GM23338 (cell line): ENCODE results near the gene BMPR2. TPM values are rescaled to one million over a fixed set of nuclear protein-coding genes. Genes with fewer than 3 reads are reported as not detected.

Source experiments
- ATAC-seq: fragments of 200-7000 bp; cut with Tn5 transposase; 3 replicates; pipeline ENCODE4 v1.9.1; 2020
- DNase-seq: peaks from one replicate; pipeline ENCODE4 v3.0.0-alpha.2; 2015; ENCODE audit warnings: low spot score
- H2AFZ ChIP-seq: fragments of 200-600 bp; sonication (generic); 2 replicates; pipeline ENCODE4 v1.8.0; 2016; ENCODE audit warnings: antibody characterized with exemption, mild to moderate bottlenecking, moderate library complexity
- H3F3A ChIP-seq: fragments of 200-600 bp; sonication (generic); replicated peaks from 2 replicates; pipeline ENCODE4 v1.8.0; 2017; ENCODE audit warnings: antibody characterized with exemption, mixed run types, low read depth
- H3K27ac ChIP-seq: fragments of 200-600 bp; sonication (generic); 2 replicates; pipeline ENCODE4 v1.6.1; 2016; ENCODE audit warnings: low read depth
- H3K27me3 ChIP-seq: fragments of 200-600 bp; sonication (generic); 2 replicates; pipeline ENCODE4 v1.8.0; 2016; ENCODE audit warnings: mild to moderate bottlenecking, mixed run types, moderate library complexity; ENCODE audit not compliant: insufficient read depth
- H3K36me3 ChIP-seq: fragments of 200-600 bp; sonication (generic); 2 replicates; pipeline ENCODE4 v1.8.0; 2016; ENCODE audit warnings: mild to moderate bottlenecking; ENCODE audit not compliant: insufficient read depth
- H3K4me1 ChIP-seq: fragments of 200-600 bp; sonication (generic); 2 replicates; pipeline ENCODE4 v1.8.0; 2016; ENCODE audit warnings: mild to moderate bottlenecking, moderate library complexity; ENCODE audit not compliant: insufficient read depth
- H3K4me2 ChIP-seq: fragments of 200-600 bp; sonication (generic); 2 replicates; pipeline ENCODE4 v1.7.1; 2017; ENCODE audit warnings: mixed run types
- H3K4me3 ChIP-seq: fragments of 200-600 bp; sonication (generic); 2 replicates; pipeline ENCODE4 v1.6.1; 2016; ENCODE audit warnings: mixed run types
- H3K79me2 ChIP-seq: fragments of 200-600 bp; sonication (generic); replicated peaks from 2 replicates; pipeline ENCODE4 v1.8.0; 2017; ENCODE audit warnings: mild to moderate bottlenecking; ENCODE audit not compliant: insufficient read depth
- H3K9me2 ChIP-seq: fragments of 200-600 bp; sonication (generic); 2 replicates; pipeline ENCODE4 v1.8.0; 2017; ENCODE audit not compliant: insufficient read depth
- H4K20me1 ChIP-seq: fragments of 200-600 bp; sonication (generic); replicated peaks from 2 replicates; pipeline ENCODE4 v1.8.0; 2017; ENCODE audit warnings: mild to moderate bottlenecking; ENCODE audit not compliant: insufficient read depth
- H3K27ac Mint-ChIP-seq: 2 replicates; pipeline ENCODE4 v1.8.0; 2020; ENCODE audit warnings: inconsistent platforms, mild to moderate bottlenecking, moderate library complexity, mixed read lengths
- H3K27me3 Mint-ChIP-seq: 3 replicates; pipeline ENCODE4 v1.8.0; 2022; ENCODE audit warnings: low read depth, mild to moderate bottlenecking, moderate library complexity, mixed read lengths, inconsistent platforms; ENCODE audit not compliant: insufficient read depth, poor library complexity
- H3K36me3 Mint-ChIP-seq: 3 replicates; pipeline ENCODE4 v1.8.0; 2021; ENCODE audit warnings: low read depth, mild to moderate bottlenecking, inconsistent platforms, moderate library complexity, mixed read lengths
- H3K4me1 Mint-ChIP-seq: 3 replicates; pipeline ENCODE4 v1.8.0; 2020; ENCODE audit warnings: mild to moderate bottlenecking, inconsistent platforms, mixed read lengths
- H3K4me3 Mint-ChIP-seq: 3 replicates; pipeline ENCODE4 v1.8.0; 2021; ENCODE audit warnings: moderate library complexity, mild to moderate bottlenecking, inconsistent platforms, mixed read lengths
- H3K9me3 Mint-ChIP-seq: 3 replicates; pipeline ENCODE4 v1.8.0; 2020; ENCODE audit warnings: moderate library complexity, mild to moderate bottlenecking, inconsistent platforms, mixed read lengths
- CREB1 ChIP-seq: fragments of 250-450 bp; sonication (Bioruptor Pico); IDR thresholded peaks from 2 replicates; pipeline ENCODE4 v1.5.0; 2020; ENCODE audit warnings: low read depth, mild to moderate bottlenecking, moderate library complexity
- EZH2 ChIP-seq: fragments of 200-600 bp; sonication (generic); IDR thresholded peaks from one replicate; pipeline ENCODE4 v1.8.0; 2017; ENCODE audit warnings: antibody characterized with exemption, mild to moderate bottlenecking, low read depth; ENCODE audit not compliant: unreplicated experiment
- EZH2phosphoT487 ChIP-seq: fragments of 200-600 bp; sonication (generic); IDR thresholded peaks from one replicate; pipeline ENCODE4 v1.8.1; 2018; ENCODE audit warnings: antibody characterized with exemption; ENCODE audit not compliant: unreplicated experiment
- JUNB ChIP-seq: IDR thresholded peaks from one replicate; pipeline ENCODE4 v1.6.1; 2016; ENCODE audit warnings: antibody characterized with exemption; ENCODE audit not compliant: unreplicated experiment
- NANOG ChIP-seq: IDR thresholded peaks from 2 replicates; pipeline ENCODE4 v1.6.1; 2016; ENCODE audit warnings: antibody characterized with exemption, borderline replicate concordance
- POLR2AphosphoS5 ChIP-seq: IDR thresholded peaks from 2 replicates; pipeline ENCODE4 v1.6.1; 2016; ENCODE audit warnings: antibody characterized with exemption, low read depth
- STAT1 ChIP-seq: IDR thresholded peaks from one replicate; pipeline ENCODE4 v1.6.1; 2016; ENCODE audit warnings: antibody characterized with exemption; ENCODE audit not compliant: unreplicated experiment
- ZNF114 ChIP-seq: fragments of 250-450 bp; sonication (Bioruptor Pico); IDR thresholded peaks from 2 replicates; pipeline ENCODE4 v1.5.0; 2020; ENCODE audit warnings: mild to moderate bottlenecking, moderate library complexity
- ZNF331 ChIP-seq: fragments of 250-450 bp; sonication (Bioruptor Pico); IDR thresholded peaks from 2 replicates; pipeline ENCODE4 v1.5.0; 2020; ENCODE audit warnings: low read depth, mild to moderate bottlenecking, moderate library complexity
- ZNF462 ChIP-seq: fragments of 250-450 bp; sonication (Bioruptor Pico); IDR thresholded peaks from 2 replicates; pipeline ENCODE4 v1.5.0; 2020; ENCODE audit warnings: mild to moderate bottlenecking, moderate library complexity
- polyA plus RNA-seq: library from polyadenylated mRNA; unstranded; fragments of >200 nt; fragmentation: Nextera tagmentation; extraction: Ambion mirVana; gene quantifications from 2 replicates; pipeline ENCODE4 v1.2.1, GENCODE V29; 2016
- total RNA-seq: library from RNA; depleted of rRNA; stranded (reverse); fragments of >200 nt; shearing (Covaris generic); gene quantifications from 2 replicates; pipeline ENCODE4 v1.2.3, GENCODE V29; 2014
- TF ChIP-seq, protein P1 (sequence below): IDR thresholded peaks from 2 replicates; pipeline ENCODE4 v1.6.1; 2016; ENCODE audit warnings: antibody characterized with exemption
- TF ChIP-seq, protein P2 (sequence below), 2 experiments: fragments of 200-600 bp in 1 of 2; sonication (generic) in 1 of 2; conservative IDR thresholded peaks; 2 replicates each; pipeline versions ENCODE4 v1.5.1 to v1.6.1; 2016 to 2017; ENCODE audit warnings: antibody characterized with exemption in 2 of 2, low read depth in 2 of 2, mild to moderate bottlenecking in 2 of 2, moderate library complexity in 1 of 2
- TF ChIP-seq, protein P3 (sequence below): IDR thresholded peaks from one replicate; pipeline ENCODE4 v1.6.1; 2018; ENCODE audit warnings: antibody characterized with exemption; ENCODE audit not compliant: unreplicated experiment

Gene BMPR2
- total and polyA plus RNA-seq, 2 experiments from 2014 or later: 6.7 to 21.6 TPM

DNA sequence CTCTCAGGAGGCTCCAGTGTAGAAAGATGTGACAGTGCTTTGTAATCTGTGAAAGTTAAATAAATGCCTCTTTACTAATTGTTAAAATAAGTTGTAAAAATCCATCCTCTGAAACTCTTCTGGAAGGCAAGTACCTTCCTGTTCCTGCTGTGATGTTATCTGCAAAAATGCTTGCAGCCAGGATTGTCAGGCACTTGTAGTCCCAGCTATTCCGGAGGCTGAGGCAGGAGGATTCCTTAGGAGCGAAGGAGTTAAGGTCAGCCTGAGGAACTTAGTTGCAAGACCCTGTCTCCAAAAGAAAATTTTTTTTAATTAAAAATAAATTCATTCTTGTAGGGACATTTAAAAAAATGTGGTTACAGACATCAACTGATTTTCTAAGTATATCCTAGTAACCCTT, 22.7 kb upstream of the BMPR2 start:
- Histone ChIP-seq H3K4me1 (peaks cover 20% of the 10 kb centered on the region), H3F3A (no peaks in the 10 kb centered on the region), H4K20me1 (no peaks in the 10 kb centered on the region), H3K4me3 (no peak overlapping the region), H3K4me2 (no peak overlapping the region), H3K36me3 (no peaks in the 10 kb centered on the region), H3K79me2 (no peaks in the 10 kb centered on the region), H3K27ac (no peak overlapping the region), H3K27me3 (no peaks in the 10 kb centered on the region), H2AFZ (peak overlapping the region; percentile 87; the same call in 1 of the 2 replicates), H3K9me2 (no peaks in the 10 kb centered on the region)
- TF ChIP-seq POLR2AphosphoS5: no peak
- TF ChIP-seq, protein P1, sequence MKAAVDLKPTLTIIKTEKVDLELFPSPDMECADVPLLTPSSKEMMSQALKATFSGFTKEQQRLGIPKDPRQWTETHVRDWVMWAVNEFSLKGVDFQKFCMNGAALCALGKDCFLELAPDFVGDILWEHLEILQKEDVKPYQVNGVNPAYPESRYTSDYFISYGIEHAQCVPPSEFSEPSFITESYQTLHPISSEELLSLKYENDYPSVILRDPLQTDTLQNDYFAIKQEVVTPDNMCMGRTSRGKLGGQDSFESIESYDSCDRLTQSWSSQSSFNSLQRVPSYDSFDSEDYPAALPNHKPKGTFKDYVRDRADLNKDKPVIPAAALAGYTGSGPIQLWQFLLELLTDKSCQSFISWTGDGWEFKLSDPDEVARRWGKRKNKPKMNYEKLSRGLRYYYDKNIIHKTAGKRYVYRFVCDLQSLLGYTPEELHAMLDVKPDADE: no peak
- no peak for TF ChIP-seq EZH2phosphoT487
- TF ChIP-seq, protein P2, sequence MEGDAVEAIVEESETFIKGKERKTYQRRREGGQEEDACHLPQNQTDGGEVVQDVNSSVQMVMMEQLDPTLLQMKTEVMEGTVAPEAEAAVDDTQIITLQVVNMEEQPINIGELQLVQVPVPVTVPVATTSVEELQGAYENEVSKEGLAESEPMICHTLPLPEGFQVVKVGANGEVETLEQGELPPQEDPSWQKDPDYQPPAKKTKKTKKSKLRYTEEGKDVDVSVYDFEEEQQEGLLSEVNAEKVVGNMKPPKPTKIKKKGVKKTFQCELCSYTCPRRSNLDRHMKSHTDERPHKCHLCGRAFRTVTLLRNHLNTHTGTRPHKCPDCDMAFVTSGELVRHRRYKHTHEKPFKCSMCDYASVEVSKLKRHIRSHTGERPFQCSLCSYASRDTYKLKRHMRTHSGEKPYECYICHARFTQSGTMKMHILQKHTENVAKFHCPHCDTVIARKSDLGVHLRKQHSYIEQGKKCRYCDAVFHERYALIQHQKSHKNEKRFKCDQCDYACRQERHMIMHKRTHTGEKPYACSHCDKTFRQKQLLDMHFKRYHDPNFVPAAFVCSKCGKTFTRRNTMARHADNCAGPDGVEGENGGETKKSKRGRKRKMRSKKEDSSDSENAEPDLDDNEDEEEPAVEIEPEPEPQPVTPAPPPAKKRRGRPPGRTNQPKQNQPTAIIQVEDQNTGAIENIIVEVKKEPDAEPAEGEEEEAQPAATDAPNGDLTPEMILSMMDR (conservative IDR thresholded peaks at IDR 0.05; ENCODE audit: low read depth in 2 of 2): no peak
- TF ChIP-seq NANOG: no peak
- TF ChIP-seq ZNF462 (CRISPR knock-in tag): no peak
- TF ChIP-seq ZNF331: no peak
- TF ChIP-seq JUNB: no peak
- TF ChIP-seq, protein P3, sequence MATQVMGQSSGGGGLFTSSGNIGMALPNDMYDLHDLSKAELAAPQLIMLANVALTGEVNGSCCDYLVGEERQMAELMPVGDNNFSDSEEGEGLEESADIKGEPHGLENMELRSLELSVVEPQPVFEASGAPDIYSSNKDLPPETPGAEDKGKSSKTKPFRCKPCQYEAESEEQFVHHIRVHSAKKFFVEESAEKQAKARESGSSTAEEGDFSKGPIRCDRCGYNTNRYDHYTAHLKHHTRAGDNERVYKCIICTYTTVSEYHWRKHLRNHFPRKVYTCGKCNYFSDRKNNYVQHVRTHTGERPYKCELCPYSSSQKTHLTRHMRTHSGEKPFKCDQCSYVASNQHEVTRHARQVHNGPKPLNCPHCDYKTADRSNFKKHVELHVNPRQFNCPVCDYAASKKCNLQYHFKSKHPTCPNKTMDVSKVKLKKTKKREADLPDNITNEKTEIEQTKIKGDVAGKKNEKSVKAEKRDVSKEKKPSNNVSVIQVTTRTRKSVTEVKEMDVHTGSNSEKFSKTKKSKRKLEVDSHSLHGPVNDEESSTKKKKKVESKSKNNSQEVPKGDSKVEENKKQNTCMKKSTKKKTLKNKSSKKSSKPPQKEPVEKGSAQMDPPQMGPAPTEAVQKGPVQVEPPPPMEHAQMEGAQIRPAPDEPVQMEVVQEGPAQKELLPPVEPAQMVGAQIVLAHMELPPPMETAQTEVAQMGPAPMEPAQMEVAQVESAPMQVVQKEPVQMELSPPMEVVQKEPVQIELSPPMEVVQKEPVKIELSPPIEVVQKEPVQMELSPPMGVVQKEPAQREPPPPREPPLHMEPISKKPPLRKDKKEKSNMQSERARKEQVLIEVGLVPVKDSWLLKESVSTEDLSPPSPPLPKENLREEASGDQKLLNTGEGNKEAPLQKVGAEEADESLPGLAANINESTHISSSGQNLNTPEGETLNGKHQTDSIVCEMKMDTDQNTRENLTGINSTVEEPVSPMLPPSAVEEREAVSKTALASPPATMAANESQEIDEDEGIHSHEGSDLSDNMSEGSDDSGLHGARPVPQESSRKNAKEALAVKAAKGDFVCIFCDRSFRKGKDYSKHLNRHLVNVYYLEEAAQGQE: no peak
- no peak for TF ChIP-seq CREB1
- TF ChIP-seq EZH2: no peak
- TF ChIP-seq STAT1: no peak
- no peak for TF ChIP-seq ZNF114 (CRISPR knock-in tag)
- Mint-ChIP-seq H3K27ac (no peak overlapping the region), H3K4me3 (no peak overlapping the region), H3K9me3 (no peaks in the 10 kb centered on the region), H3K36me3 (no peaks in the 10 kb centered on the region), H3K4me1 (peaks cover 8% of the 10 kb centered on the region), H3K27me3 (peaks cover 2% of the 10 kb centered on the region)
- no peak for ATAC-seq
- no peak for DNase-seq
